Measurements from ENCODE around the gene PYGM.

The PYGM gene

DNA sequence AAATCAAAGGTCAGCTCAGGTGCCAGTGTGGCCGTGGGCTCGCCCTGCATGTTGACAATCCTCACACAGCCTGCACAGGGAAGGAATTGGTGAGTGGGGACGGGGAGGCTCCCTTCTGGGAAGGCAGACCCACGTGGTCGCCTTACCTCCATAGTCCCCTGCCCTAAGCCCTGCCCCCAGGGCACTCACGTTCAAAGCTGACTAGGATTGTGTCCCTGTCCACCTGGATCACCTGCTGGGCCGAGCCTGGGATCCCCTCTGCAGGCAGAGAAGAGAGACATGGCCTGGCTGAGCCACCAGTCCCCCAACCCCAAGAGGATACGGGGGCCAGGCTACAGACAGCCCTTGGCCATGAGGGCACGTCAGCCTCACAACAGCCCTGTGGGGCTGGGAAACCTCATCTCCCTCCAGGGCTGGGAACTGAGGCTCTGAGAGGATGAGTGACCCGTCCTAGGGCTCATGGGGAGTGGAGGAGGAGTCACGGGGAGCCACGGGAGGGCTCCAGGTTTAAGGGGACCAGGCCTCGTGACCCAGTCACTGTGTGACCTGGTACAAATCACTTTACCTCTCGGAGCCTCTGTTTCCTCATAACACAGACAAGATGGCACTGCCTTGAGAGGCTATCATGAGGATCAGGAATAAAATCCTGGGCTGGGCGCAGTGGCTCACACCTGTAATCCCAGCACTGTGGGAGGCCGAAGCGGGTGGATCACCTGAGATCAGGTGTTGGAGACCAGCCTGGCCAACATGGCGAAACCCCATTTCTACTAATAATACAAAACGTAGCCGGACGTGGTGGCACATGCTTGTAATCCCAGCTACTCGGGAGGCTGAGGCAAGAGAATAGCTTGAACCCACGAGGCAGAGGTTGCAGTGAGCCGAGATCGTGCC is 30.7 kb upstream of the PYGM start:
- TF ChIP-seq CTCF (IDR thresholded peaks at IDR 0.05; ENCODE audit: borderline replicate concordance, control extremely low read depth, extremely low read depth, insufficient read depth, missing control alignments): no peak
- in situ Hi-C loops (cut with MboI; ENCODE audit: low sequenced_read_pairs, unreplicated experiment): no loop called here
- DNase-seq (ENCODE audit: low spot score): peak; percentile 9

- DNase-seq (ENCODE audit: low spot score): peak; percentile 16
- in situ Hi-C loops (cut with MboI; ENCODE audit: low sequenced_read_pairs, unreplicated experiment): no loop called here
- TF ChIP-seq CTCF (IDR thresholded peaks at IDR 0.05; ENCODE audit: borderline replicate concordance, control extremely low read depth, extremely low read depth, insufficient read depth, missing control alignments): no peak
Observed at GRCh38 chr11:64789331-64790204, 29.8 kb upstream of the PYGM start.

DNA sequence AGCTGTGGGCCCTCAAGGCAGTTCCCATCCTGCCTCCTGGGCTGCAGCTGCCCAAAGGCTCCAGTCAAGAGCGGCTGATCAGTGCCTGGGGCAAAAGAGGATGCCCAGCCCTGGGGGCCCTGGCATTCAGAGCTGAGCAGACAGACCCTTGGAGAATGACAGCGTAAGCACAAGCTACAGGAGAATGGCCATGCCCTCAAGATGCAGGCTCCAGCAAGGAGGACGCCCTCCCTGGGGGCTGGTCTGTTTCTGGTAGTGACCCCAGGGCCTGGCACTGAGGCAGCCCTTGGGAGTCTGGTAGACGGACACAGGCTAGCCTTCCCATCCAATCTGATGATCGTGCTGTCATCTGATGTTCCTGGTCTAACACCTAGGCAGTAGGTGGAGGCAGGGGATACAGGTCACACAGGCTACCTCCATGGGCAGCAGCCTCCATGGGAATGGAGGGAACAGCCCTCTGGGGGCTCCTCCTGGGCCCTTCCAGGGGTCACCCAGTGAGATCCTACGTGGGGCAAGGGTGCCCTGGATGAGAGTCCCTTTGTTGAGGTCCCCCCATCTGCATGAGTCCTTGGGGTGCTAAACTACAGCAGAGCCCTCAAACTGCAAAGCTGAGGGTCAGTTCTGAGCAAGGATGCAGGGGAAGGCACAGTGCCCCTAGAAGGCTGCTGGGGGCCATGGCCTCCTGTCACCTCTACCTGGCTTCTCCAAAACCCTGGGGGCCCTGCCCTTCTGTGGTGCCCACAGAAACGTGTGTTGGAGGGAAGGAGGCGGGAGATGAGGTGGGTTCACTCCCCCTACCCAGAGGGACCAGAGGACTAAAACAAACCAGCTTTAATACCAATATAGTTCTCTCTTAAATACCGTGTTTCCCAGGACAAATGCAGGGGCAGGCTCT is 28.8 kb upstream of the PYGM start:
- in situ Hi-C loops (cut with MboI; ENCODE audit: low sequenced_read_pairs, unreplicated experiment): no loop called here
- TF ChIP-seq CTCF (IDR thresholded peaks at IDR 0.05; ENCODE audit: borderline replicate concordance, control extremely low read depth, extremely low read depth, insufficient read depth, missing control alignments): no peak
- peak; percentile 13 for DNase-seq (ENCODE audit: low spot score)

DNA sequence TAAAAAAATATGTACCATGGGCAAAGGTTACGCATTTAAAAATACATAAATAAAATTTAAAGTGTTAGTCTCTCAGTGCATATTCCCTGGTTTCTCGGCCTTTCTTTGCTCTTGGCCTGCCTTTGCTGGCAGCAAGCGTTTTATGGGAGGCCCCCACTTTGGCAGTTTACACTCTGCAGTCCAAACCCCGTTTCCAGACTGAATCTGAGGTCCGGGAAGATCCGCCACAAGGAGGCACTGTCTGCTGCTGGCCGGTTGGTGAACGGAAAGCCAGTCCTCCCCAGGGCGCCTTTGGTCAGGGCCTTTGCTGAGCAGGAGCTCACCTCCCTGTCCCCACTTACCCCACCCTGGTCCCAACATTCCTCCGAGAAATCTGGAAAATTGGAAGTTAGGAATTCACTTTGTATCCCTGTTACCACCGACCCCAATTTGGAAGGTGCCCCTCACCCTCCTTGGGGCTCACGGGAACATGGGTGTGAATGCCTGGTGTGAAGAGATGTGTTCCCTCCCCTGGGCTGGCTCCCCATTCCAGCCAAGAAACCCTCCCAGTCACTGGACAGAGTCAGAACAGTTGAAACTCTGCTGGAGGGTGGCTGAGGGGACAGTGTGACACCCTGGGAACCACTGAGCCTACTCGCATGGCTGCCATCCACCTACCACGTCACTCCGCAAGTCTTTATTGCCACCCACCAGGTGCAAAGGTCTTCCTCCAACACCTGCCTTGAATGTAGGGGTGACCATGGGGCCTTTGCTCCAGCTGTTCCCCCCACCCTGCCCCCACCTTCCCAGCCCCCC is 27.9 kb upstream of the PYGM start:
- peak; percentile 82 for DNase-seq (ENCODE audit: low spot score)
- in situ Hi-C loops (cut with MboI; ENCODE audit: low sequenced_read_pairs, unreplicated experiment): no loop called here
- peak; percentile 68 for TF ChIP-seq CTCF (IDR thresholded peaks at IDR 0.05; ENCODE audit: borderline replicate concordance, control extremely low read depth, extremely low read depth, insufficient read depth, missing control alignments)

- no peak for DNase-seq (ENCODE audit: low spot score)
- TF ChIP-seq CTCF (IDR thresholded peaks at IDR 0.05; ENCODE audit: borderline replicate concordance, control extremely low read depth, extremely low read depth, insufficient read depth, missing control alignments): no peak
- in situ Hi-C loops (cut with MboI; ENCODE audit: low sequenced_read_pairs, unreplicated experiment): no loop called here
Observed at GRCh38 chr11:64786308-64786707, 26.5 kb upstream of the PYGM start.

Measured in GM13976 (cell line).